Endodermal cell (in vitro differentiated cells): ENCODE measurements around the gene NCOR1. TPM values are rescaled to one million over a fixed set of nuclear protein-coding genes. Genes with fewer than 3 reads are reported as not detected.
"Not testable (repeated sequence)": the region's sequence is repeated elsewhere in the genome, so short reads cannot be mapped to it uniquely, and the experiment has no call there.

ENCODE experiments used
- DNase-seq: peaks from one replicate; pipeline ENCODE4 v3.0.0-alpha.2; 2017
- H3K27ac ChIP-seq: 2 replicates; pipeline ENCODE4 v1.5.1; 2013; ENCODE audit warnings: mild to moderate bottlenecking, low read depth, low read length, moderate library complexity
- H3K27me3 ChIP-seq: 2 replicates; pipeline ENCODE4 v1.6.1; 2013; ENCODE audit warnings: mild to moderate bottlenecking, low read length, moderate library complexity; ENCODE audit not compliant: insufficient read depth, control insufficient read depth, poor library complexity, severe bottlenecking
- H3K36me3 ChIP-seq: 2 replicates; pipeline ENCODE4 v1.7.0; 2013; ENCODE audit warnings: mild to moderate bottlenecking, low read length, moderate library complexity; ENCODE audit not compliant: control insufficient read depth, insufficient read depth
- H3K4me1 ChIP-seq: one replicate; pipeline ENCODE4 v1.7.0; 2013; ENCODE audit warnings: low read length; ENCODE audit not compliant: control insufficient read depth, insufficient read depth
- H3K4me3 ChIP-seq: 2 replicates; pipeline ENCODE4 v1.5.1; 2013; ENCODE audit warnings: mild to moderate bottlenecking, low read length, moderate library complexity
- H3K9ac ChIP-seq: 2 replicates; pipeline ENCODE4 v1.6.1; 2013; ENCODE audit warnings: mild to moderate bottlenecking, low read length, moderate library complexity; ENCODE audit not compliant: poor library complexity, severe bottlenecking; ENCODE audit errors: extremely low read depth
- H3K9me3 ChIP-seq: 2 replicates; pipeline ENCODE4 v1.6.1; 2013; ENCODE audit warnings: mild to moderate bottlenecking, low read length, moderate library complexity; ENCODE audit not compliant: control insufficient read depth
- H3K27ac Mint-ChIP-seq: 2 replicates; pipeline ENCODE4 v1.8.0; 2020; ENCODE audit warnings: mixed read lengths
- H3K27me3 Mint-ChIP-seq: 2 replicates; pipeline ENCODE4 v1.8.0; 2021; ENCODE audit warnings: mild to moderate bottlenecking, mixed read lengths; ENCODE audit not compliant: insufficient read depth
- H3K36me3 Mint-ChIP-seq: 2 replicates; pipeline ENCODE4 v1.8.0; 2020; ENCODE audit warnings: low read depth, mixed read lengths
- H3K4me1 Mint-ChIP-seq: 2 replicates; pipeline ENCODE4 v1.8.0; 2020; ENCODE audit warnings: mixed read lengths
- H3K4me3 Mint-ChIP-seq: 2 replicates; pipeline ENCODE4 v1.8.0; 2020; ENCODE audit warnings: mild to moderate bottlenecking, moderate library complexity, mixed read lengths
- H3K9me3 Mint-ChIP-seq: 2 replicates; pipeline ENCODE4 v1.8.0; 2020; ENCODE audit warnings: mild to moderate bottlenecking, mixed read lengths
- CTCF ChIP-seq: fragments of 200-600 bp; sonication (generic); conservative IDR thresholded peaks from 2 replicates; pipeline ENCODE4 v1.5.0; 2021; ENCODE audit warnings: antibody characterized with exemption, mild to moderate bottlenecking
- whole genome bisulfite sequencing, 2 experiments: methylation state at CpG; one replicate each; pipeline versions ENCODE4 v1.1.5 to v1.1.7; 2013; ENCODE audit warnings: missing lambda C conversion rate in 2 of 2, mixed read lengths in 1 of 2; ENCODE audit not compliant: insufficient coverage in 1 of 2, insufficient read length in 1 of 2; 5-methylcytosine and 5-hydroxymethylcytosine counted together
- total RNA-seq, 2 donors: library from RNA; stranded (reverse); fragmentation: NEBNext Ultra II Directional in 1 of 2; extraction: Animal tissue kit (Norgen Biotek cat#: 25700) in 1 of 2; gene quantifications; 2 replicates in 1 of 2; 3 replicates in 1 of 2; pipeline ENCODE4 v1.2.1, GENCODE V29; 2021

NCOR1 gene
- total RNA-seq, 2 donors from 2014 or later: 112 to 141 TPM

DNA sequence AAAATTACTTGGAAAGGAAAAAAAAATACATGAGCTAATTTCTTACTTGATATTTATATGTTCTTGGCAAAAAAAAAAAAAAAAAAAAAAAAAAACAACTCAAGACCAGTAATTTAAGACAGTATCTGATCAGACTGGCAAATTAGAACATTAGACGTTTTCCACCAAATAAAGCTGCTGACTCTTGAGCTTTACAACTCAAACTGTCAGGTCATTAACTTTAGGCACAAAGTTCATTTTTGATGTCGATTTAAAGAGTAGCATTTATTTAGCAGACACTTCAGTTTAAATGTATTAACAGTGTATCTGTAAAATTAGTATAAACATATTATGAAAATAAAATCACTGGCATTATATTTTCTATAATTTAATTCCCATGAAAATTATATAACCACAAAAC is 66.7 kb downstream of the NCOR1 start:
- Histone ChIP-seq H3K27ac (no peak overlapping the region), H3K36me3 (peaks cover 62% of the 10 kb centered on the region), H3K27me3 (no peaks in the 10 kb centered on the region), H3K4me1 (no peaks in the 10 kb centered on the region), H3K9me3 (peaks cover 13% of the 10 kb centered on the region), H3K4me3 (no peak overlapping the region), H3K9ac (no peak overlapping the region)
- no peak for TF ChIP-seq CTCF
- DNase-seq: no peak
- Mint-ChIP-seq H3K4me3 (no peak overlapping the region), H3K9me3 (peaks cover 10% of the 10 kb centered on the region), H3K36me3 (peaks cover 81% of the 10 kb centered on the region), H3K27ac (no peak overlapping the region), H3K27me3 (no peaks in the 10 kb centered on the region), H3K4me1 (no peaks in the 10 kb centered on the region)
- WGBS, 2 experiments: 90 to 97% methylated on average over 1 to 2 of the region's 2 CpGs

DNA sequence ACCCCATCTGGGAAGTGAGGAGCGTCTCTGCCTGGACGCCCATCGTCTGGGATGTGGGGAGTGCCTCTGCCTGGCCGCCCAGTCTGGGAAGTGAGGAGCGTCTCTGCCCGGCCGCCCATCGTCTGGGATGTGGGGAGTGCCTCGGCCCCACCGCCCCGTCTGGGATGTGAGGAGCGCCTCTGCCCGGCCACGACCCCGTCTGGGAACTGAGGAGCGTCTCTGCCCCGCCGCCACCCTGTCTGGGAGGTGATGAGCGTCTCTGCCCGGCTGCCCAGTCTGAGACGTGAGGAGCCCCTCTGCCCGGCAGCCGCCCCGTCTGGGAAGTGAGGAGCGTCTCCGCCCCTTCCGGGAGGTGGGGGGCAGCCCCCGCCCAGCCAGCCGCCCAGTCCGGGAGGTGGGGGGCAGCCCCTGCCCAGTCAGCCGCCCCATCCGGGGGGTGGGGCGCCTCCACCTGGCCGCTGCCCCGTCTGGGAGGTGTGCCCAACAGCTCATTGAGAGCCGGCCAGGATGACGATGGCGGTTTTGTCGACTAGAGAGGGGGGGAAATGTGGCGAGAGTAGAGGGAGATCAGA is 69.9 kb downstream of the NCOR1 start:
- not testable (repeated sequence) for H3K27ac Mint-ChIP-seq, H3K9me3 Mint-ChIP-seq, DNase-seq, H3K9ac ChIP-seq, H3K4me1 ChIP-seq, H3K27me3 ChIP-seq, H3K9me3 ChIP-seq, H3K27ac ChIP-seq, H3K4me3 Mint-ChIP-seq, H3K4me3 ChIP-seq, H3K4me1 Mint-ChIP-seq, H3K27me3 Mint-ChIP-seq
- H3K36me3 ChIP-seq: peaks cover 70% of the 10 kb centered on the region
- peaks cover 77% of the 10 kb centered on the region for H3K36me3 Mint-ChIP-seq
- WGBS, 2 experiments: 94% methylated on average over 40 of the region's 40 CpGs; no CpG with 5 or more reads in 1 of the 2 experiments

DNA sequence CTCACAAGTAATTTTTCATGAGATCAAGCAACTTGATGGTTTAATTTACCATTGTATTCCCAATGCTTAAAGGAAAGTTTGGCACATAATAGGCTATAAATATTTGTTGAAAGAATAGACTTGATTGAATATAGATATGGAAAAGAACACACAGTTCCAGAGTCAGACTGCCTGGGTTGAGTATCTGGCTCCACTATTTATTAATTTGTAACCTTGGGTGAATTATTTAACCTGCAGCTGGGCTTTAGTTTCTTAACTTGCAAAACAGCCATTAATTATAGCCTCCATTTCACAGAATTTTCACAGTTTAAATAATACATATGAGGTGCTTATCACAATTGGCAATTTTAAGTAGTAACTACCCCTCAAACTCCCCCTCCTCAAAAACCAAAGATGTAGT is 73.6 kb downstream of the NCOR1 start:
- Histone ChIP-seq H3K4me3 (no peak overlapping the region), H3K27ac (no peak overlapping the region), H3K36me3 (peaks cover 70% of the 10 kb centered on the region), H3K4me1 (no peaks in the 10 kb centered on the region), H3K9ac (no peak overlapping the region), H3K9me3 (peaks cover 6% of the 10 kb centered on the region), H3K27me3 (no peaks in the 10 kb centered on the region)
- TF ChIP-seq CTCF: no peak
- Mint-ChIP-seq H3K4me3 (no peak overlapping the region), H3K27ac (no peak overlapping the region), H3K9me3 (peaks cover 3% of the 10 kb centered on the region), H3K27me3 (no peaks in the 10 kb centered on the region), H3K36me3 (peaks cover 70% of the 10 kb centered on the region), H3K4me1 (no peaks in the 10 kb centered on the region)
- DNase-seq: no peak

DNA sequence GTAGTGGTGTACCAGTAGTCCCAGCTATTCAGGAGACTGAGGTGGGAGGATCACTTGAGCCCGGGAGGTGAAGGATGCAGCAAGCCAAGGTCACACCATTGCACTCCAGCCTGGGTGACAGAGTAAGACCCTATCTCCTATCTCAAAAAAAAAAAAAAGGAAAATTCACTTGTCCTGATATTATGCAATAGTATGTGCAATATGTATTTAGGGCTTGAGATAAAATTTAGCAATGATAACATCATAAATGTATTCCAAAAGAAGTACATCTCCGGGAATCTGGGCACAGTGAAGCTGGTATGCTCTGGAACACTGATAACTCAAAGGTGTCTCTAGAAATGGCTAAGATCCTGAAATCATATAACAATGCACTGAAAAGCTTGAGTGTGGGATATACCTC is 74.5 kb downstream of the NCOR1 start:
- no peak for TF ChIP-seq CTCF
- no peak overlapping the region for H3K27ac Mint-ChIP-seq
- H3K27me3 Mint-ChIP-seq: no peaks in the 10 kb centered on the region
- no peaks in the 10 kb centered on the region for H3K27me3 ChIP-seq
- no peaks in the 10 kb centered on the region for H3K9me3 ChIP-seq
- peaks cover 64% of the 10 kb centered on the region for H3K36me3 Mint-ChIP-seq
- no peak for DNase-seq
- no peaks in the 10 kb centered on the region for H3K4me1 ChIP-seq
- no peak overlapping the region for H3K9ac ChIP-seq
- no peaks in the 10 kb centered on the region for H3K4me1 Mint-ChIP-seq
- H3K9me3 Mint-ChIP-seq: peaks cover 2% of the 10 kb centered on the region
- no peak overlapping the region for H3K4me3 ChIP-seq
- H3K27ac ChIP-seq: no peak overlapping the region
- 100% methylated on average over 1 to 2 of the region's 2 CpGs for WGBS, 2 experiments
- no peak overlapping the region for H3K4me3 Mint-ChIP-seq
- H3K36me3 ChIP-seq: peaks cover 71% of the 10 kb centered on the region
